Peyer's patch (tissue), 4 donors: ENCODE data around the gene ALMS1. TPM values are rescaled to one million over a fixed set of nuclear protein-coding genes. Genes with fewer than 3 reads are reported as not detected.
"Not testable (repeated sequence)": the region's sequence is repeated elsewhere in the genome, so short reads cannot be mapped to it uniquely, and the experiment has no call there.

Experiments
- DNase-seq, 3 donors: peaks; one replicate each; pipeline ENCODE4 v3.0.0-alpha.2; 2017 to 2019
- H3K27ac ChIP-seq, 4 donors: fragments of 200-600 bp; sonication (generic); one replicate each; pipeline ENCODE4 v1.5.1; 2016 to 2019
- H3K27me3 ChIP-seq, 2 donors: fragments of 200-600 bp; sonication (generic); one replicate each; pipeline ENCODE4 v1.5.1; 2019
- H3K36me3 ChIP-seq, 3 donors: fragments of 200-600 bp; sonication (generic); one replicate each; pipeline ENCODE4 v1.5.1; 2016 to 2019
- H3K4me1 ChIP-seq, 4 donors: fragments of 200-600 bp; sonication (generic); one replicate each; pipeline ENCODE4 v1.5.1; 2016 to 2019
- H3K4me3 ChIP-seq, 4 donors: fragments of 200-600 bp; sonication (generic); 1 replicate in 3 of 4; 2 replicates in 1 of 4; pipeline ENCODE4 v1.5.1; 2016 to 2019; ENCODE audit warnings: mild to moderate bottlenecking in 1 of 4
- H3K9me3 ChIP-seq, 4 donors: fragments of 200-600 bp; sonication (generic); one replicate each; pipeline ENCODE4 v1.5.1; 2016 to 2019; ENCODE audit warnings: mild to moderate bottlenecking in 1 of 4
- POLR2A ChIP-seq, 2 donors: fragments of 450-650 bp; IDR thresholded peaks; one replicate each; pipeline ENCODE4 v1.5.1; 2017; ENCODE audit warnings: antibody characterized with exemption in 2 of 2, mild to moderate bottlenecking in 2 of 2, moderate library complexity in 2 of 2
- total RNA-seq, 4 donors: library from RNA; depleted of rRNA; stranded (reverse); fragments of >200 nt; gene quantifications; one replicate each; pipeline ENCODE4 v1.1.0, GENCODE V29; 2016
- TF ChIP-seq, protein P1 (sequence below), 6 experiments: fragments of 450-650 bp in 4 of 6; fragments of 200-600 bp in 2 of 6; sonication (generic) in 1 of 6; IDR thresholded peaks; one replicate each; pipeline ENCODE4 v1.5.1; 2017 to 2019; ENCODE audit warnings: antibody characterized with exemption in 6 of 6, mild to moderate bottlenecking in 3 of 6, moderate library complexity in 1 of 6

The ALMS1 gene
- total RNA-seq, 4 donors from 2014 or later: 22.9 to 98.2 (median 44.9) TPM

DNA sequence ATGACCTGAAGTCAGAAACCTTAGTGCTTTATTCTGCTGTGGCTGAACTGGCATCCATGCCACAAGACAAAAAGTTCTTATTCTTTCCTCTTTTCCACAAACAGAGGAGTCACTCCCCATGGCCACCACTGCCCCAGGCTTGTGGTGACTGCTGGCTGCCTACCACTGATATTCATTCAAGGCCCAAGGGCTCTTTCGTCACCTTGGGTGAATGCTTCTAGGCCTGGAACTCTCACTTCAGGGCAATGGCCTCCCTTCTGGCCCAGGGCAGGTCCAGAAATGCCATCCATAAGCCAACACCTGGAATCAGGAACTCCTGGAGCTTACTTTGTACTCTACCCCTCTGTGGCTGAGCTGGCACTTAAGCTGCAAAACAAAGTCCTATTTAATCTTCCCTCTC, 146.7 kb downstream of the ALMS1 start:
- TF ChIP-seq POLR2A (IDR thresholded peaks at IDR 0.05): no peak
- TF ChIP-seq, protein P1, sequence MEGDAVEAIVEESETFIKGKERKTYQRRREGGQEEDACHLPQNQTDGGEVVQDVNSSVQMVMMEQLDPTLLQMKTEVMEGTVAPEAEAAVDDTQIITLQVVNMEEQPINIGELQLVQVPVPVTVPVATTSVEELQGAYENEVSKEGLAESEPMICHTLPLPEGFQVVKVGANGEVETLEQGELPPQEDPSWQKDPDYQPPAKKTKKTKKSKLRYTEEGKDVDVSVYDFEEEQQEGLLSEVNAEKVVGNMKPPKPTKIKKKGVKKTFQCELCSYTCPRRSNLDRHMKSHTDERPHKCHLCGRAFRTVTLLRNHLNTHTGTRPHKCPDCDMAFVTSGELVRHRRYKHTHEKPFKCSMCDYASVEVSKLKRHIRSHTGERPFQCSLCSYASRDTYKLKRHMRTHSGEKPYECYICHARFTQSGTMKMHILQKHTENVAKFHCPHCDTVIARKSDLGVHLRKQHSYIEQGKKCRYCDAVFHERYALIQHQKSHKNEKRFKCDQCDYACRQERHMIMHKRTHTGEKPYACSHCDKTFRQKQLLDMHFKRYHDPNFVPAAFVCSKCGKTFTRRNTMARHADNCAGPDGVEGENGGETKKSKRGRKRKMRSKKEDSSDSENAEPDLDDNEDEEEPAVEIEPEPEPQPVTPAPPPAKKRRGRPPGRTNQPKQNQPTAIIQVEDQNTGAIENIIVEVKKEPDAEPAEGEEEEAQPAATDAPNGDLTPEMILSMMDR (IDR thresholded peaks at IDR 0.05): no peak
- Histone ChIP-seq H3K9me3 (no peaks in the 10 kb centered on the region), H3K27me3 (no peaks in the 10 kb centered on the region), H3K4me1 (no peaks in the 10 kb centered on the region), H3K27ac (no peak overlapping the region), H3K36me3 (peaks cover 0 to 13% (median 0%) of the 10 kb centered on the region in 3 donors), H3K4me3 (no peak overlapping the region)
- DNase-seq: no peak

DNA sequence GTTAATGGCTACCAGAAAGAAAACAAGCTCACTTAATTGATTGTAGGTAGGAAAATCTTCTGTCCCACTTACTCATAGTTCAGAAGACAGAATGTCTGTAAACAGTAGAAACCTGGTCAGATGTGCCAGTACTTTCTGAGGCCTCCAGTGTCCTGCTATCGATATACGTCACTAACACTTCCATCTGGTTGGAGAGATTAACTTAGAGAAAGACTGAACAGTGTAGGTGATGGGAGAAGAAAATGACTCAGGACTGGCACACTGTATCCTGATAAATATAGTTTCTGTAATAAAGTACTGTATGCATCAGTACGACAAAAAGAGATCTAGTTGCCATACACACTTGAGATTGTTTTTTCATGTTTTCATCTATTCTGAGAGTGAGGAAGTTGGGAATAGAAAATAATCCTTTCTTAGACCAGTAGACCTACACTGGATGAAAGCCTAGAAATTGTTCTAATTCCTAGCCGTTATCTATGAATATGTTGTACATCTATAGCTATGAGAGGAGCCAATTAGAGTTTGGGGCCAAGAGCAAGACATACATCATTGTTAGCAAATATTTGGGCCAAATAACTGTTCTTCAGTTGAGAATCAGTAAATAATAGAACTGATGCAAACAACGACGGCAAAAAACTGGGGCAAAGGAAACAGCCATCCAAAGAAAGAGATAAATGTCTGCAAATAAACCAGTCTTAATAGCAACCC, 150.7 kb downstream of the ALMS1 start:
- Histone ChIP-seq H3K9me3 (peaks cover 0 to 3% (median 0%) of the 10 kb centered on the region in 4 donors), H3K27ac (no peak overlapping the region), H3K27me3 (no peaks in the 10 kb centered on the region), H3K4me1 (no peaks in the 10 kb centered on the region), H3K4me3 (no peak overlapping the region), H3K36me3 (peaks cover 0 to 25% (median 0%) of the 10 kb centered on the region in 3 donors)
- DNase-seq: no peak
- TF ChIP-seq POLR2A (IDR thresholded peaks at IDR 0.05): no peak
- TF ChIP-seq, protein P1 (IDR thresholded peaks at IDR 0.05): no peak

DNA sequence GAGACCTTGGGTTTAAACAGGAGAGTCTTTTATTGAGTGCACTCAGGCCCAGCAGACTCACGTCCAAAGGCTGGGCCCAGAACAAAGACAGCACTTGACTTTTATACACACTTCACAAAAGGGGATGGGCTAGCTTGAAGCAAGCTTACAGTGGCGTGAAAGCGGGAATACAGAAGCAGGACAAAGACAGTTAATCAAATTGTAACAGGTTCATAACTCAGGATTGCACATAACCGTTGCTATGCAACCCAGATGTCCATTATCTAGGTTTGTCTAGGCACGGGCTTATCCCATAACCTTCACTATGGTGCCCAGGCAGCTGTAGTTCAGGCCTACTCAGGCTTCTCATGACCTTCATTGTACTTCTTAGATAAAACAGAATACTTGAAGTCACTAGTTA, 175.2 kb downstream of the ALMS1 start:
- not testable (repeated sequence) for H3K27me3 ChIP-seq, H3K4me1 ChIP-seq, H3K4me3 ChIP-seq, H3K9me3 ChIP-seq, H3K27ac ChIP-seq, DNase-seq
- H3K36me3 ChIP-seq: peaks cover 0 to 21% (median 0%) of the 10 kb centered on the region in 3 donors

DNA sequence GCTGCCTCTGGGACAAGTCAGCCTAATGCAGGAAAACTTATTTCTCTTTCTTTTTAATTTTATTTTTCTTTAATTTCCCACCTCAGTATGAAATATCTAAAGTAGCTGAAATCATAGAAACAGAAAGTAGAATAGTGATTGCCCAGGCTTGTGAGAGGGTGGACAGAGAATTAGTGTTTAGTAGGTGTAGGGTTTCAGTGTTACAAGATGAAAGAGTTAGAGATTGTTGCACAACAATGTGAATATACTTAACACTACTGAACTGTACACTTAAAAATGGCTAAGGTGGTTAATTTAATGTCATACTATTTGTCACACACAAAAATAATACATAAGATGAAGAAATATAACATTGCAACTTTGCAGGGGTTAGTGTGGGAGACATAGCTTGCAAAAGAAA, 175.8 kb downstream of the ALMS1 start:
- peaks cover 0 to 21% (median 0%) of the 10 kb centered on the region in 3 donors for H3K36me3 ChIP-seq
- H3K4me3 ChIP-seq: no peak overlapping the region
- no peaks in the 10 kb centered on the region for H3K27me3 ChIP-seq
- no peak overlapping the region for H3K27ac ChIP-seq
- no peaks in the 10 kb centered on the region for H3K4me1 ChIP-seq
- no peak for DNase-seq
- TF ChIP-seq, protein P1 (IDR thresholded peaks at IDR 0.05): no peak
- no peak for TF ChIP-seq POLR2A (IDR thresholded peaks at IDR 0.05)
- H3K9me3 ChIP-seq: no peaks in the 10 kb centered on the region

DNA sequence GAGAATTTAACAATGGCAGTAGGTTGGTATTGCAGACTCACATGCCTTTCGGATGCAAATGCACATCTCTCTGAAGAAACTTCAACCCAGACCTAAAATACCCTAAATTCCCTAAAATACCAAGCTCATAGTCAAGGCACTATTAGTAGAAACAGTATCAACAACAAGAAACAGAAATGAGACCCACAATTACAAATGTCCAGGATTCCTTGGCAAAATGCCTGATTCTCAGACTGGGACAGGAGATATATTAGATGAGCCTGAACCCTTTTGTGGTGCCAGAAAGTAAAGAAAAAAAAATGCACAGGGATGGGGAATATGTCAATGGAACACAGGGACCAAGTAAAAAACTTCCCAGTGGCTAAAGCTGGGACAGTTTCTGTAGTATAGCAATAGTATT, 179.3 kb downstream of the ALMS1 start:
- DNase-seq: no peak
- H3K27me3 ChIP-seq: no peaks in the 10 kb centered on the region

DNA sequence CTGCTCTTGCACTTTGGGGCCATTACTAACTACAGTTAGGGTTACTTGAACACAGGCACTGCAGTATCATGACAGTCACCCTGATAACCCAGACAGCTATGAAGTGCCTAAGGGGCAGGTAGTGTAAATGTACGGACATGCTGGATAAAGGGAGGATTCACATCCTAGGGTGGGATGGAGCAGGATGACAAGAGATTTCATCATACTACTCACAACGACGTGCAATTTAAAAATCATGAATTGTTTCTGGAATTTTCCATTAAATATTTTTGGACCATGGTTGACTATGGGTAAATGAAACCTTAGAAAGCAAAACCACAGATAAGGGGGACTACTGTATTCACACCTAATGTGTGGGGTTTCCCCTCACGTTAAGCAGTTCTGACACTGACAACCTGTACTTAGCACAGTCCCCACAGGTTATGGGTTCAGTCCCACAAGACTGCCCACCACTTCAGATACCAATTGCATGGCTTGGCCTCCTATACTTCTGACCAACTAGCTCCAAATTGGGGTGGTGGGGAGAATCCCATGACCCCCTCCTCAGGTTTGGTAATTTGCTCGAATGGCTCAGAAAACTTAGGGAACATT, 180.7 kb downstream of the ALMS1 start:
- no peaks in the 10 kb centered on the region for H3K27me3 ChIP-seq
- no peak for DNase-seq
- no peaks in the 10 kb centered on the region for H3K36me3 ChIP-seq
- no peak for TF ChIP-seq POLR2A (IDR thresholded peaks at IDR 0.05)
- TF ChIP-seq, protein P1 (IDR thresholded peaks at IDR 0.05): no peak
- no peak overlapping the region for H3K27ac ChIP-seq
- H3K9me3 ChIP-seq: no peaks in the 10 kb centered on the region
- no peak overlapping the region for H3K4me3 ChIP-seq
- no peaks in the 10 kb centered on the region for H3K4me1 ChIP-seq

More for the DNA sequence above, 179.3 kb downstream of the ALMS1 start:
- H3K36me3 ChIP-seq: peaks cover 0 to 8% (median 0%) of the 10 kb centered on the region in 3 donors
- H3K4me1 ChIP-seq: no peaks in the 10 kb centered on the region
- H3K27ac ChIP-seq: no peak overlapping the region
- no peak for TF ChIP-seq POLR2A (IDR thresholded peaks at IDR 0.05)
- TF ChIP-seq, protein P1 (IDR thresholded peaks at IDR 0.05): no peak
- no peak overlapping the region for H3K4me3 ChIP-seq
- H3K9me3 ChIP-seq: no peaks in the 10 kb centered on the region
